Measurements from ENCODE around the gene RADIL.
"Not testable (repeated sequence)": the region's sequence is repeated elsewhere in the genome, so short reads cannot be mapped to it uniquely, and the experiment has no call there.

The RADIL gene

DNA sequence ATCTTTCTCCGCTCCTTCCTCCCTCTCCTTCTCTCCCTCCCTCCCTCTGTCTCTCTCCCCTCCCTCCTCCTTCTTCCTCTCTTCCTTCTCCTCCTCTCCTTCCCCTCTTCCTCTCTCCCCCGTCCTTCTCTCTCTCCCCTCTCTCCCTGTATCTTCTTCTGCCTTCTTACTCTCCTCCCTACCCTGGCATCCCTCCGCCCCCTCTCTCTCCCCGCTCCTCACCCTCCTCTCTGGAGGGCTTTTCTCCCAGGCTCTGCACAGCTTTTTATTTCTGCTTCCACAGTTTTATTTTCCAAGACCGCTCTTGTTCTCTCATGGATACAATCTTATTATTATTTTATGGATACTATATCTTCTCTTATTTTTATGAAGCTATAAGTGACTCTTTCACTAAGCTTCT, 75.5 kb downstream of the RADIL start:
- no peak for DNase-seq

DNA sequence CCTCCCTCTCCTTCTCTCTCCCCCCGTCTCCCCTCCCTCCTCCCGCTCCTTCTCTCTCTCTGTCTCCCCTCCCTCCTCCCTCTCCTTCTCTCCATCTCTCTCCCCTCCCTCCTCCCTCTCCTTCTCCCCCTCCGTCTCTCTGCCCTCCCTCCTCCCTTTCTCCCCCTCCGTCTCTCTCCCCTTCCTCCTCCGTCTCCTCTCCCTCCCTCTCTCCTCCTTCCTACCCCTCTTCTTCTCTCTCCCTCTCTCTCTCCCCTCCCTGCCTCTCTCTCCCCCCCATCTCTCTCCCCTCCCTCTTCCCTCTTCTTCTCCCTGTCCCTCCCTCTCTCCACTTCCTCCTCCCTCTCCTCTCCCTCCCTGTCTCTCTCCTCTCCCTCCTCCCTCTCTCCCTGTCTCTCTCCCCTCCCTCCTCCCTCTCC, 75.9 kb downstream of the RADIL start:
- DNase-seq, result no peak

DNA sequence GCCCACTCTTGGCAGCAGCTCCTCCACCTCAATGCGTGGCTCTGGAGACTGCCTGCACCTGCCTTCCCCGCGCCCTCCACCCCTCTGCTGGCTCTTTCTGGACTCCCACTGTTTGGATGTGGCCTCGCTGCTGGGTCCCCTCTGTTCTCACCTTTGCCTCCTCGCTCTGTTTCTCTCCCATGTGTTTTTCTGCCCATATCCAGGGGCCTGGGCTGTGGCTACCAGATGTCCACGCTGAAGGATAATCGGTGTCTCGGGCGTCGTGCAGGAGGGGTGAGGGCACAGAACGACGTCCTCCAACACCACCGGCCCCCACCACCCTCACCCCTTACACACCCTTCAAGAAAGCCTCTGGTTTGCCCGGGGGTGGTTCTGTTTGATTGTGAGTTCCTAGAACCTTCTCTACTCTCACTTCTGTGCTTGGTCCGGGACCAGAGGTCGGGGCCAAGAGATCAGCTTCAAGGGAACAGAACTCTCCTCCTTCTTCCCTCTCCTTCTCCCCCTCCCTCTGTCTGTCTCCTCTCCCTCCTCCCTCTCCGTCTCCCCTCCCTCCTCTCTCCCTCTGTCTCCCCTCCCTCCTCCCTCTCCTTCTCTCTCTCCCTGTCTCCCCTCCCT, 76.4 kb downstream of the RADIL start:
- no peak for DNase-seq

DNA sequence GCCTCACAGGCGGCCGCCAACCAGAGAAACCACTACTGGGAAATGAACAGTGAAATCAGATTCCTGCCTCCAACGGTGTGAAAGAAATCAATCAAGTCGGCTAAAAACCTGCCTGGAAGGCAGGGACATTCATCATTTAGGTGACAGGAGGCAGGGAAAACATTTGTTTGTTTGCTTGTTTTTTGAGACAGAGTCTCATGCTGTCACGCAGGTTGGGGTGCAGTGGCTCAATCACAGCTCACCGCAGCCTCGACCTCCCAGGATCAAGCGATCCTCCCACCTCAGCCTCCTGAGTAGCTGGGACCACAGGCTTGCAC, 77.6 kb downstream of the RADIL start:
- DNase-seq, result no peak

DNA sequence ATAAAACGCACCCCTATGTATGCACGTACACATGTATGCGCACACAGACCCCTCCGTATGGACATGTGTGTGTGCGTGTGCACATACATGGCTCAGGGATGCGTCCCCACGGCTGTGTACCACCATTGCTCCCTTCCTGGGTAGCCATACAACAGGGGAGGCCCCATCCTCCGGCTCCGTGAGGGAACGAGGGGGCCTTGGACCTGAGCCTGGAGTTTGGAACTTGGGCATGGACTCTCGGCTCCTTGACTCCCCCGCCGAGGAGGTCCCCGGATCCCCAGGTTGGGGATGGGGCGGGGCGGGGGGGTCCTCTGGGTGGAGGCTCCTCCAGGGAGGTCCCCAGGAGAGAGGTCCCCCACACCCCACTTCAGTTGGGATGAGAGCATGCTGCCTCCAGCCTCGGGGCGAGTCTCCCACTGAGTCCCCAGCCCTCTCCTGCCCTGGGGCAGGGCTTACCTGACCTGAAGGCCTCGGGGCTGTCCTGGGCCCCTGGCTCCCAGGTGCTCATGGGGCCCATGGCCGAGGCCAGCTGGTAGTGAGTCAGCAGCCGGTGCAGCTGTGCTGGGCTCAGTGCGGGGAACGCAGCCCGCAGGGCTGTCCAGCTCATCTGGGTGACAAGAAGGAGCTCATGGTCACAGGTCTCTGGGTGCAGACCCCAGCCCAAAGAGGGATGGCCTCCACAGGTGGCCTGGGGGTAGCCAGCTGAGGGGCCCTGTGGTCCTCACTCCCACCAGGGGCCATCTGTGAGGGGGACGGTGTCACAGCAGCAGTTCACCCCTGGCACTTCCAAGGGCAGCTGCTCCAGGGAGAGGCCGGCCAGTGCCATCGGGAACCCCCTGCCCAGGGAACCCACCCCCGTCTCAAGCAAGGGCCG, 78.2 kb downstream of the RADIL start:
- DNase-seq, result no peak

DNA sequence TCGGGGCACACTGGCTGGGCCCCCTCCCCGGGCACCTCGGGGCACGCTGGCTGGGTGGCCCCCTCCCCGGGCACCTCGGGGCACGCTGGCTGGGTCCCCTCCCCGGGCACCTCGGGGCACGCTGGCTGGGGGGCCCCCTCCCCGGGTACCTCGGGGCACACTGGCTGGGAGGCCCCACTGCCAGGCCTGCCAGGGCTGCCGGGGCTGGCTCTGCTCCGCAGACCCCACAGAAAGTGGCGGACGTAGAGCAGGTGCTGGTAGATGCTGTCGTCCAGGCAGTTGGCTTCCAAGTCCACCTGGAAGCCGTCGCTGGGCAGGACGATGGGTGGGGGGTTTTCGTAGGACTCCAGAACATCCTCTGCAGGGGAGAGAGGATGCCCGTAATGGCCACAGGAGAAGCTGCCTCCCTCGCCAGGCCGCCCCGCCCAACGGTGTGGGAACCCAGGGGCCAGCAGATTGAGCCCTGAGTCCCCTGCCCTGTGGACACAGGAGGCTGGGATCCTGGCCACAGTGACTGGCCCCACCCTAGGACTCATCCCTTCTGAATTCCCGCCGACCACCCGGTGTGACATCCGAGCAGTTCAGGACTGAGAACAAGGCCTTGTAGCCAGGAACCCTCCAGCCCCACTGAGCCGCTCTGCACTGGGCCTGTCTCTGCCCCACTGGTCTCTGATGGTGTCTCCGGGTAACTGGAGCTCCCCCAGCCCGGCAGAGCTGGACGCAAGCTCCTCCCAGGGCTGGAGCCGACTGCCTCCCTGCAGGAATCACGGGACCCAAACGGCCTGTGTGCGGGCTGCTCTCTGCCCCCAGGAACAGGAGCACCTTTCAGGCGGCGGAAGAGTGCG, 79.9 kb downstream of the RADIL start:
- no peak for DNase-seq

DNA sequence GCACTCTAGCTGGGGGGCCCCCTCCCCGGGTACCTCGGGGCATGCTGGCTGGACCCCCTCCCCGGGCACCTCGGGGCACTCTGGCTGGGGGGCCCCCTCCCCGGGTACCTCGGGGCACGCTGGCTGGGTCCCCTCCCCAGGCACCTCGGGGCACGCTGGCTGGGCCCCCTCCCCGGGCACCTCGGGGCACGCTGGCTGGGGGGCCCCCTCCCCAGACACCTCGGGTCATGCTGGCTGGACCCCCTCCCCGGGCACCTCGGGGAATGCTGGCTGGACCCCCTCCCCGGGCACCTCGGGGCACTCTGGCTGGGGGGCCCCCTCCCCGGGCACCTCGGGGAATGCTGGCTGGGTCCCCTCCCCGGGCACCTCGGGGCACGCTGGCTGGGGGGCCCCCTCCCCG, 80.9 kb downstream of the RADIL start:
- DNase-seq, result not testable (repeated sequence)

DNA sequence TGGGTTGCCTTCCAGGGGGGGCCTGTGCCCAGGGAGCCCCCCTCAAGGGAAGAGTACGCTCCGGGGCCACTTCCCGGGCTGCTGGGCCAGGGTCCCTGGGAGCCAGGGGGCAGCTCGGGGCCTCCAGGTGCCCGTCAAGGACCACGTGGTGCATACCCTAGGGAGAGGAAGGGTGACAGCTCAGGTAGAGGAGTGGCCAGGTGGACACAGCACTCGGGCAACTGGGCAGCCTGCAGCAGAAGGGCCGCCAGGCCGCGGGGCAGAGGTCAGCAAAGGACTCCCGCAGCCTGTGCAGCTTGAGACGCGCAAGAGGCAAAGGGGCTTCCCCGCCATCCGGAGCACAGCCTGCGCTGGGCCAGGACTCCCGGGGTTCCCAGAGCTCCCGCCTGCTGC, 81.7 kb downstream of the RADIL start:
- DNase-seq, result no peak

DNA sequence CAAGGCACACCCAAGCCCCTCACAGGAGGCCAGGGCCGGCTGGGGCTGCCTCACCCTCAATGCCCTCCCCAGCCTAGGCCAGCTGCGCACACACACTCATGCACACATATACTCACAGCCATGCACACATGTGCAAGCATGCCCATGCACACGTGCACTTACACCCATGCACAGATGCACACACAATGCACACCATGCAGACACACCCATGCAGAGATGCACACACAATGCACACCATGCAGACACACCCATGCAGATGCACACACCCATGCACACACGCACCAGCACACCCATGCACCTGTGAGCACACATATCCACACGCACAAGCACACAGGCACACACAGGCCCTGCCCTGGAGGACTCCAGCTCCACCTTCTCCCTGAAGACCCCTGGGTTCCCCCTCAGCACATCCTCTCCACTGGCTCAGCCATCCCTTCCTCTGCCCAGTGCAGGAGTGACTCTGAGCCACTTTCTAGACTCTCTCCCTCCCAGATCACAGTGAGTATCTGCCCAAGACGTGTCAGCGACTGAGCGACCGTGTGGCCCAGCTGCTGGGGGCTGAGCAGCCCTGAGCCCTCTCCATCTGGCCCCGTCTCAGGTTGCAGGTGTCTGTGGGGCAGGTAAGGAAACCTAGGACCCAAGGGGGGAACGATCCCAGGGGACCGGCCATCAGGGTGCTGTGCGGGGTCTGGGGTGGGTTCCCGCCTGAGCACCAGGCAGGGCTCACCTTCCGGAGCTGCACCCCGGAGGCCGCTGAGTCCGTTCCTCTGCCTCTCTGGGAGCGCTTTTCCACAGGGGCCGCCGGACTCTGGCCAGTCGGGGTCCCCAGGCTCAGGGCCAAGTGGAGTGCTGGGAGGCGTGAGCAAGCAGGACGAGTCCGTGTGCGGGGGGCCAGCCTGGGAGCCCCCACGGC, 82.3 kb downstream of the RADIL start:
- DNase-seq, result no peak

DNA sequence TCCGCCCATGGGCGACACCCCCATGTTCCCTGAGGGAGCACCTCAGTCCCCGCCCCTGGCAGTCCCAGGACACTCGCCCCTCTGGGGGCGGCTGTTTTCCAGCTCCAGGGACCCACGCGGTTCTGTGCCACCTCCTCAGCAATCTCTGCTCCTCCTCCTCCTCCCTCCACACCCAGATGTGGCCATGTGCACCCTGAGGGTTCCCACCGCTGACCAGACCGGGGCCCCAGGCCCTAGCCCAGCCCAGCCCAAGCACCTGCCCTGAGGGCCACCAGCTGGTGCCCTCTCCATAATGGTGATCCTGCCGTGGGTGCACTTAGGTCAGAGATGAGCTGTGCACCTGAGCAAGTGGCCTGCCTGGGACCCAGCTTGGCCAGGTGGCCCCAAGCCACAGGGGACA, 83.0 kb downstream of the RADIL start:
- no peak for DNase-seq

DNA sequence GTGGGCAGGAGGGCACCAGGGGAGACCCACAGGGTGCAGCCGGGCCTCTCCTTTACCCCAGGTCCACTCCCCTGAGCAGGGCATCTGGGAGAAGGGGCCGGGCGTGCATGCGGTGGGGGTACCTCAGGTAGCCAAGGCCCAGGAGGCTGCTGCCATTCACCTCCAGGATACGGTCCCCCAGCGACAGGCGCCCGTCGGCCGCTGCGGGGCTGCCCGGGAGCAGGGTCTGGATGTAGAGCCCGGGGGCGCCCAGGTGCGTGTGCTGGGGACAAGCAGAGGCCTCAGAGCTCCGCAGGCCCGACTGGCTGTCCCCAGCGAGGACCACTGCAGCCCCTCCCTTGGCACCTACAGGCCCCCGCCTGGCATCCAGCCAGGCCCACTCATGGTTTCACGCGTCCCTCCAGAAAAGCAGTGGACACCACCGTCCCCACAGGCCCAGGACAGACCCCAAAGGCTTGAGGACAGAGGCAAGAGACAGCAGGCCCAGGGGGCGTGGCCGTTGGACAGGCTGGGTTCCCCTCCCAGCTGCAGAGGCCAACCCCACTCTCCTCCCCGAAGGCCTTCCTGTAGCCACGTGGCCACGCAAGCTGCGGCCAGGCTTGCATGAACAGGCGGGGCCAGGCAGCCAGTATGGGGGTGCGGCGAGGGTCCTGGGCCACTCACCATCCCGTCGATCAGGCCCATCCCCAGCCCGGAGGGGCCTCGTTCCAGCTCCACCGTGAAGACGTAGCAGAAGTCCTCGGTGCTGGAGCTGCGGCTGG, 83.8 kb downstream of the RADIL start:
- DNase-seq, result no peak

DNA sequence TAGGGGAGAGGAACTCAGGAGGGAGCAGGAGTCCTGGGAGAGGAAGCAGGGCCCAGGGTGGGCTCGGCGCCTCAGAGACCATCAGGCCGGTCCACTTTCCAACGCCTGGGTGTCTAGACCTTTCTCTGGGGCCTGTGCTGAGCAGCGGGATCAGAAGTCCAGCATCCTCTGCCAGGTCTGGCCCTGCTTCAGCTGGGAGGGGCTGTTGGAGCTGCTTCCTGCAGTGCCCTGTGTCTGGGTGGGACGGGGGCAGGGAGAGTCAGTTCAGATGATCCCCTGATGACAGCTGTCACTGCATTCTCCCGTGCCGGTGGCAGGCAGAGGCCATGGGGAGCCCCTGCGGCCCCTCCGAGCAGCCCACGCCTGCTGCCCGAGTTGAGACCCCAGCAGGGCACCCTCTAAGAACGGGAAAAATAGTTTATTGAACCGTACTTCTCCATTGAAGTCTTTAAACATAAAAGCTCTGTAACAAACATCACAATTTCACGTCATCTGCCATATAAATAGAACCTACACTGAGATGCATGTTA, 84.7 kb downstream of the RADIL start:
- DNase-seq, result no peak

DNA sequence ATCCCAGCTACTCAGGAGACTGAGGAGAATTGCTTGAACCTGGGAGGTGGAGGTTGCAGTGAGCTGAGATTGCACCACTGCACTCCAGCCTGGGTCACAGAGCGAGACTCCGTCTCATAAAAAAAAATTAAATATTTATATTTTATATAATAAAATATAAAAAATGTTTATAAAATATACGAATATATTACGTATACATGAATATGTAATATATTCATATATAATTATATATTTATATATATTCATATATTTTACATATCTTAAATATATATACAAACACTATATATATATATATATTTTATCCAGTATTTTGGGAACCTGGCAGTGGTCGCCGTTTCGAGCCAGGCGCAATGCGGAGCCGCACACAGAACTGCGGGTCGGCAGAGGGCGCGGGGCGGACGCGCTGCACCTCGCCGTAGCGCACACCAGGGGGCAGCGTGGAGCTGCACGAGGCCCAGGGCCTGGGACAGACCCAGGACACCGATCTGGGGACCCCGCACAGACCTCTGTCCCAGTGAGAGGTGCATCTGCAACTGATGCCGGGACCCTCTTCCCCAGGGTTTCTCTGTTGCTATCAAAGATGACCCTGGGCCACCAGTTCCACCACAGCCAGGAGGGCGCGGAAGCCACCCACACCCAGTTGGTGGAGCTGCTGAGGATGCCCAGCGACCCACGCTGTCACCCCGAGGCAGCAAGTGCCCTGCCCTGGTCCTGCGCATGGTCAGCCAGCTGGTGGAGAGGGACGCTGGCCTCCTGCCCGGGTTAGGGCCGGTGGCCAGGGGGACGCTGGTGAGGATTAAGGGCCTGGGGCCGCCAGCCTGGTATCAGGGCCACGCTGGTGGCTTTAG, 85.4 kb downstream of the RADIL start:
- peak in 3 of 4 experiments; percentile 52 to 54 (median 54) for DNase-seq

DNA sequence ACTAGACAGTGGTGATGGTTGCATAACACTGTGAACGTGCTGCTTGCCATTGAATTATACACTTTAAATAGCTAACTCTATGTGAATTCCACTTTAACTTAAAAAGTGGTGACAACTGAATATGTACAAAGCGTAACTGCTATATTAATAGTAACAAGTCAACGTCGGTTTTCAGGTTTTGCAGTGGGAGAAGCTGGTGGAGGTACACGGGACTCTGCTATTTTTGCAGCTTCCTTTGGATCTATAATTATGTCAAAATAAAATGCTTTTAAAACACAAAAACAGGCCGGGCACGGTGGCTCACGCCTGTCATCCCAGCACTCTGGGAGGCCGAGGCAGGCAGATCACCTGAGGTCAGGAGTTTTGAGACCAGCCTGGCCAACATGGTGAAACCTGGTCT, 87.1 kb downstream of the RADIL start:
- DNase-seq, result no peak

DNA sequence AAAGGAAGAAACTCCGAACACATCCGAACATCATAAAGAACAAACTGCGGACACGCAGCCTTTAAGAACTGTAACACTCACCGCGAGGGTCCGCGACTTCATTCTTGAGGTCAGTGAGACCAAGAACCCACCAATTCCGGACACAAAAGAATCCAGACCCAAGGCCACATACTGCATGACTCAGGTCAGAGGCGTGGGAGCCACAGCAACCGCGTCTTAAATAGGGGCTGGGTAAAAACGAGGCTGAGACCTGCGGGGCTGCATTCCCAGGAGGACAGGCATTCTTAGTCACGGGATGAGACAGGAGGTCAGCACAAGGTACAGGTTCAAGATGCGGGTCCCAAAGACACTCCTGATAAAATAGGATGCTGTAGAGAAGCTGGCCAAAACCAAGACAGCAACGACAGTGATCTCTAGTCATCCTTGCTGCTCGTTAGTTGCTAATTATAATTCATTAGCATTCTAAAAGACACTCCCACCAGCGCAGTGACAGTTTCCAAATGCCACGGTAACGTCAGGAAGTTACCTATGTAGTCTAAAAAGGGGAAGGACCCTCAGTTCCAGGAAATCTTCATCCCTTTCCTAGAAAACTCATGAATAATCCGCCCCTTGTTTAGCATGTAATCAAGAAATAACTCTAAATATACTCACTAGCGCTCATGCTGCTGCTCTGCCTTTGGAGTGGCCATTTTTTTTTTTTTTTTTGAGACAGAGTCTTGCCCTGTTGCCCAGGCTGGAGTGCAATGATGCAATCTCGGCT, 88.7 kb downstream of the RADIL start:
- no peak for DNase-seq

DNA sequence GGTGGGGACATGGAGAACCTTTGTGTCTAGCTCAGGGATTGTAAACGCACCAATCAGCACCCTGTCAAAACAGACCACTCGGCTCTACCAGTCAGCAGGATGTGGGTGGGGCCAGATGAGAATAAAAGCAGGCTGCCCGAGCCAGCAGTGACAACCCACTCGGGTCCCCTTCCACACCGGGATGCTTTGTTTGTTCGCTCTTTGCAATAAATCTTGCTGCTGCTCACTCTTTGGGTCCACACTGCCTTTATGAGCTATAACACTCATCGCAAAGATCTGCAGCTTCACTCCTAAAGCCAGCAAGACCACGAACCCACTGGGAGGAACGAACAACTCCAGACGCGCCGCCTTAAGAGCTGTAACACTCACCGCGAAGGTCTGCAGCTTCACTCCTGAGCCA, 89.3 kb downstream of the RADIL start:
- DNase-seq, result not testable (repeated sequence)

DNA sequence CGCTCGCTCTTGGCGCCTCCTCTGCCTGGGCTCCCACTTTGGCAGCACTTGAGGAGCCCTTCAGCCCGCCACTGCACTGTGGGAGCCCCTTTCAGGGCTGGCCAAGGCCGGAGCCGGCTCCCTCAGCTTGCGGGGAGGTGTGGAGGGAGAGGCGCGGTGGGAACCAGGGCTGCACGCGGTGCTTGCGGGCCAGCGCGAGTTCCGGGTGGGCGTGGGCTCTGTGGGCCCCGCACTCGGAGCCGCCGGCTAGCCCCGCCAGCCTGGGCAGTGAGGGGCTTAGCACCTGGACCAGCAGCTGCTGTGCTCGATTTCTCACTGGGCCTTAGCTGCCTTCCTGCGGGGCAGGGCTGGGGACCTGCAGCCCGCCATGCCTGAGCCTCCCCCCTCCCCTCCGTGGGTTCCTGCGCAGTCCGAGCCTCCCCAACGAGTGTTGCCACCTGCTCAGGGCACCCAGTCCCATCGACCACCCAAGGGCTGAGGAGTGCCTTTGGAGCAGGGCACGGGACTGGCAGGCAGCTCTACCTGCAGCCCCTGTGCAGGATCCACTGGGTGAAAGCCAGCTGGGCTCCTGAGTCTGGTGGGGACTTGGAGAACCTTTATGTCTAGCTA, 90.0 kb downstream of the RADIL start:
- DNase-seq, result not testable (repeated sequence)

DNA sequence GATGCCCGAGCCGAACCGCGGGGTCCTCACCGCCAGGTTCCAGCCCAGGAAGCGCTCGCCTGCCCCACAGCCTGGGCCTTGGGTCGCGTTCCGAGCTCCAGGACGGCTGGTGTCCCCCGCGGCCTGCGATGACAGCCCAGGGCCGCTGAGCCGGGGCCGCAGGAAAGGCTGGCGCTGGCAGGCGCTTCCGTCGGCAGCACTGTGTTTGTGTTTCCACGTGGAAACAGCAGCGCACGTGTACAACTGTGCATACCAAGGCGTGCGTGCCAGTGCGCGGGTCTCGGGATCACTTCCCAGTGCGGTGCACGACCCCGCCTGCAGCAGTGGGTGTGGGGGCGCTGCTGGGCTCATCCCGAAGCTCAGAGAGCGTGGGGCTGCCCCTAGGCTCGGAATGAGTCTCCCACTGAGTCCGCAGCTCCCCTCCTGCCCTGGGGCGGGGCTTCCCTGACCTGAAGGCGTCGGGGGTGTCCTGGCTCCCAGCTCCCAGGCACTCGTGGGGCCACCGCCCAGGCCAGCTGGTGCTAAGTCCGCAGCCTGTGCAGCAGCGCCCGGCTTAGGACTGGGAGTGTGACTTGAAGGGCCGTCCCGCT, 90.9 kb downstream of the RADIL start:
- peak in 1 of 4 experiments; percentile 43 for DNase-seq

All from activated naive CD4-positive, alpha-beta T cell (primary cell).